ENCODE data around the gene EXOC6.

- TF ChIP-seq POLR2A (IDR thresholded peaks at IDR 0.05) (no peak), CTCF (IDR thresholded peaks at IDR 0.05) (no peak)
Observed at GRCh38 chr10:92929896-92930295, 81.6 kb downstream of the EXOC6 start.
